GM13976 (cell line): ENCODE results near the gene SNX21.

ENCODE experiments used
- DNase-seq: peaks from one replicate; pipeline ENCODE4 v3.0.0; 2012; ENCODE audit warnings: low spot score
- in situ Hi-C: fragments of 300-500 bp; cut with MboI; formaldehyde crosslinking; loops from one replicate; pipeline ENCODE4 v1.12.0; 2022; ENCODE audit warnings: low sequenced_read_pairs, mixed read lengths, inconsistent platforms; ENCODE audit not compliant: unreplicated experiment
- TF ChIP-seq, protein P1 (sequence below): IDR thresholded peaks from 2 replicates; pipeline ENCODE4 v1.5.1; 2012; ENCODE audit warnings: borderline replicate concordance, mild to moderate bottlenecking; ENCODE audit not compliant: insufficient read depth; ENCODE audit errors: extremely low read depth, missing control alignments, control extremely low read depth

The SNX21 gene

DNA sequence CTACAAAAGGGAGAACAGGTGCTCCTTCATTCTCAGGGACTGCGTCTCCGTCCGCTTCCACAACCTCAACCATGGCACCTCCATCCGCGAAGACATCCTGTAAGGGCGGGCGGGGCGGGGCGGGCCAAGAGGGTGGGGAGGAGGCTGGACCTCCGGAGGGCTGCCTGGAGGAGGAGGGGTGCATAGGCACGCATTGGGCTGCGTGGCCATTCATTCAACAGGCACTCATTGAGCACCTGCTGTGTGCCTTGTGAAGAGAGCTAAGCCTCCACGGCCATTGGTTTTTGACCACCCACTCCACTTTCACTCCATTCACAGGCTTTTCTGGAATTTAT, 24.2 kb downstream of the SNX21 start:
- DNase-seq, result peak; percentile 84
- in situ Hi-C loops, result no loop called here
- TF ChIP-seq, protein P1, sequence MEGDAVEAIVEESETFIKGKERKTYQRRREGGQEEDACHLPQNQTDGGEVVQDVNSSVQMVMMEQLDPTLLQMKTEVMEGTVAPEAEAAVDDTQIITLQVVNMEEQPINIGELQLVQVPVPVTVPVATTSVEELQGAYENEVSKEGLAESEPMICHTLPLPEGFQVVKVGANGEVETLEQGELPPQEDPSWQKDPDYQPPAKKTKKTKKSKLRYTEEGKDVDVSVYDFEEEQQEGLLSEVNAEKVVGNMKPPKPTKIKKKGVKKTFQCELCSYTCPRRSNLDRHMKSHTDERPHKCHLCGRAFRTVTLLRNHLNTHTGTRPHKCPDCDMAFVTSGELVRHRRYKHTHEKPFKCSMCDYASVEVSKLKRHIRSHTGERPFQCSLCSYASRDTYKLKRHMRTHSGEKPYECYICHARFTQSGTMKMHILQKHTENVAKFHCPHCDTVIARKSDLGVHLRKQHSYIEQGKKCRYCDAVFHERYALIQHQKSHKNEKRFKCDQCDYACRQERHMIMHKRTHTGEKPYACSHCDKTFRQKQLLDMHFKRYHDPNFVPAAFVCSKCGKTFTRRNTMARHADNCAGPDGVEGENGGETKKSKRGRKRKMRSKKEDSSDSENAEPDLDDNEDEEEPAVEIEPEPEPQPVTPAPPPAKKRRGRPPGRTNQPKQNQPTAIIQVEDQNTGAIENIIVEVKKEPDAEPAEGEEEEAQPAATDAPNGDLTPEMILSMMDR, result no peak

DNA sequence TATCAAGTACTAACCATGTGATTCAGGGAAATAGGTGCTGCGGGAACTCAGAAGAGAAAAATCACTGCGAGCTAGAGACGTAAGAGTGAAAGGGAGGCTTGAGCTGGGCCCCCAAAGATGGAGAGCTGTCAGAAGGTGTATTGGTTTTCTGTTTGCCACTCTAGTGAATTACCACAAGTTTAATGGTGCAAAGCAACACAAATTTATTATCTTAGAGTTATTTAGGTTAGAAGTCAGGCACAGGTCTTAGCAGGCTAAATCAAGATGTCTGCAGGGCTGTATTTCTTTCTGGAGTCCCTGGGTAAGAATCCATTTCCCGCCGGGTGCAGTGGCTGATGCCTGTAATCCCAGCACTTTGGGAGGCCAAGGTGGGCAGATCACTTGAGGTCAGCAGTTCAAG, 26.3 kb downstream of the SNX21 start:
- no peak for DNase-seq
- TF ChIP-seq, protein P1, result no peak
- in situ Hi-C loops, result no loop called here

DNA sequence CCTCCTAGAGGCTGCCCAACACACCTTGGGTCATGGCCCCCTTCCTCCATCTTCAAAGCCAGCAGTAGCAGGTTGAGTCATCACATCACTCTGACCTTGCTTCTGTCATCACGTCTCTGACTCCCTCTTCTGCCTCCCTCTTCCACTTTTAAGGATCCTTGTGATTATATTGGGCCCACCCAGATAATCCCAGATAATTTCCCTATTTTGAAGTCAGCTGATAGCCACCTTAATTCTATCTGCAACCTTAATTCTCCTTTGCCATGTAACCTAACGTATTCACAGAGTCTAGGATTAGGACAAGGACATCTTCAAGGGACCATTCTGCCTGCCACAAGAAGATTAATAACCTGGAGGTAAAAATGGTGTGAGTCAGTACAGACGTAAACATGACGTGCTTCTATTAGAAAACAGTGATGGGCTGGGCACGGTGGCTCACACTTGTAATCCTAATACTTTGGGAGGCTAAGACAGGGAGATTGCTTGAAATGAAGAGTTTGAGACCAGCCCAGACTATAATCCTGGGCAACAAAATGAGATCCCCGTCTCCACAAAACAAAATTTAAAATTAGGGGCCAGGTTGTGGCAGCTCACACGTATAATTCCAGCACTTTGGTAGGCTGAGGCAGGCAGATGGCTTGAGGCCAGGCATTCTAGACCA, 27.1 kb downstream of the SNX21 start:
- TF ChIP-seq, protein P1, result no peak
- in situ Hi-C loops, result no loop called here
- DNase-seq, result no peak

DNA sequence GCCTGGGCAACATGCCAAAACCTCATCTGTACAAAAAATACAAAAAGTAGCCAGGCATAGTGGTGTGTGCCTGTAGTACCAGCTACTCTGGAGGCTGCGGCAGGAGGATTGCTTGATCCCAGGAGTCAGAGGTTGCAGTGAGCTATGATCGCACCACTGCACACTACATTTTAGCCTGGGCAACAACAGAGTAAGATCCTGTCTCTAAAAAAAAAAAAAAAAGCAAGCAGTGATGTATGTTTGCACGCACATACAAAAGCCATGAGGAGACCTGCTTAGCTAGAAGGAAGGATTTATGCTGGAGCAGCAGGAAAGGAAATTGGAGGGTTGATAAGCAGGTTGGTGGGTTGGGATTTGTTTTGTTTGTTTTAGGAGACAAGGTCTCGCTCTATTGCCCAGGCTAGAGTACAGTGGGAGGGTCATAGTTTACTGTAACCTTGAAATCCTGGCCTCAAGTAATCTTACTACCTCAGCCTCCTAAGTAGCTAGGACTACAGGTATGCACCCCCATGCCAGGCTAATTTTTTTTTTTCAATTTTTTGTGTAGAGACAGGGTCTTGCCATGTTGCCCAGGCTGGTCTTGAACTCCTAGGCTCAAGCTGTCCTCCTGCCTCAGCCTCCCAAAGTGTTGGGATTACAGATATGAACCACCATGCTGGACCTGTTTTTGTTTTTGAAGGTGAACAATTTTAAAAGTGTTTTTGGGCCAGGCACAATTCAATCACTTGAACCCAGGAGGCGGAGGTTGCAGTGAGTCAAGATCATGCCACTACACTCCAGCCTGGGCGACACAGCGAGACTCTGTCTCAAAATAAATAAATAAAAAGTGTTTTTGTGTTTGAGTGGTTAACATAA, 27.8 kb downstream of the SNX21 start:
- in situ Hi-C loops, result no loop called here
- TF ChIP-seq, protein P1, result no peak
- no peak for DNase-seq

DNA sequence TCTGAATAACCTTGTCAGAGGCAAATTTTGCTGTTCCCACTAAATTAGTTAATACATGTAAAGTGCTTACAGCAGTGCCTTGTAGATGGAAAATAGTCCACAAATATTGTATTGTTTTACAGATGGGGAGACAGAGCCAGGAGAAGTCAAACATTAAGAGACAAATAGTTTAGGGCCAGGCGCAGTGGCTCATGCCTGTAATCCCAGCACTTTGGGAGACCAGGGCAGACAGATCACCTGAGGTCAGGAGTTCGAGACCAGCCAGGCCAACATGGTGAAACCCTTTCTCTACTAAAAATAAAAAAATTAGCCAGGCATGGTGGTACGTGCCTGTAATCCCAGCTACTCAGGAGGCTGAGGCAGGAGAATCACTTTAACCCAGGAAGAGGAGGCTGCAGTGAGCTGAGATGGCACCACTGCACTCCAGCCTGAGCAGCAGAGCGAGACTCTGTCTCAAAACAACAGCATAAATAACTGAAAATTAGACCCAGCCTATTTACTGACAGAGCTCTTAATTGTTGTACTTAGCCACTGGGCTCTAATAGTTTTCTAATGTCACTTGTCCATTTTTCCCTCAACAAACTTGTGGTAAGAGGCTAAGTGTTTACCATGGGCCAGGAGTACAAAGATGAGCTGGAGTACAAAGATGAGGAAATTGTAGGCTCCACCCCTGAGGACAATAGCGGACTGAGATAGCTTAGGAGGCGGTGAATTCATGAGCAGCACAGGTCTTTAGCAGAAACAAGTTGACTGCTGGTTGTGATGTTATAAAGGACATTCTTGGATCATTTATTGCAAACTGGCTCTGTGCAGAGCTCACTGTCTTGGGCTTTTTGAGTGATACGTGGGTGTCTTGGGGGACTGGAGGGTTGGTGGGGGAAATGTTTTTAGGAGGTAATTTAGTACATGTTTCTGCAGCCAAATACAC, 30.2 kb downstream of the SNX21 start:
- in situ Hi-C loops, result no loop called here
- TF ChIP-seq, protein P1, result no peak
- no peak for DNase-seq

DNA sequence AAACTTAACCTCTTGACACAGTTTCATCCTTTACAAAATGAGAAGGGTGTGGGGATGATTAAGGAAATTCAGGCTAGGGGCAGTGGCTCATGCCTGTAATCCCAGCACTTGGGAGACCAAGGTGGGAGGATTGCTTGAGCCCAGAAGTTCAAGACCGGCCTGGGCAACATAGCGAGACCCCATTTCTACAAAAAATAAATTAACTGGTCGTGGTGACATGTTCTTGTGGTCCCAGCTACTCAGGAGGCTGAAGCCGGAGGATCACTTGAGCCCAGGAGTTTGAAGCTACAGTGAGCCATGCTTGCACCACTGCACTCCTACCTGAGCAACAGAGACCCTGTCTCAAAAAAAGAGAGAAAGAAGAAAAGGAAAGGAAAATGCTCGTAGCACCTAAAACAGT, 32.9 kb downstream of the SNX21 start:
- in situ Hi-C loops, result no loop called here
- TF ChIP-seq, protein P1, result no peak
- no peak for DNase-seq
